Measurements from ENCODE around the gene B4GALT6.

DNA sequence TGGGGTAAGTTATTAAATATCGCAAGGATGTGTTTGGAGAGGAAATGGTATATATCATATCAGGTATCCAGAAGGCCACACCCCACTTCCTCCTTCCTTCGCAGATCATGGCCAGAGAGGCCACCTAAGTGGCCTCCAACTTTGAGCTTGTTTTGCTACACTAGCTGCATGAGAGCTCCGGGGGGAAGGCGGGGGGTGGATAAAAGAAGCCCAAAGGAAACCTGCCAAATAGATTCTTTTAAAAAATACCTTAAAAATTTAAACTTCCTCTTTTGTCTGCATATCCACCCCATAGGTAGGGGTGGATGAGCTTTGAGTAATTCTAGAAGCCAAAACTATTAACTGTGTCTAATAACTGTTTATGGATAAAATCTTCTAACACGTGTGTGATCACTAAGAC is 98.4 kb downstream of the B4GALT6 start:
- no peak for TF ChIP-seq EZH2 (IDR thresholded peaks at IDR 0.05; ENCODE audit: low read length)
- TF ChIP-seq, protein P1, sequence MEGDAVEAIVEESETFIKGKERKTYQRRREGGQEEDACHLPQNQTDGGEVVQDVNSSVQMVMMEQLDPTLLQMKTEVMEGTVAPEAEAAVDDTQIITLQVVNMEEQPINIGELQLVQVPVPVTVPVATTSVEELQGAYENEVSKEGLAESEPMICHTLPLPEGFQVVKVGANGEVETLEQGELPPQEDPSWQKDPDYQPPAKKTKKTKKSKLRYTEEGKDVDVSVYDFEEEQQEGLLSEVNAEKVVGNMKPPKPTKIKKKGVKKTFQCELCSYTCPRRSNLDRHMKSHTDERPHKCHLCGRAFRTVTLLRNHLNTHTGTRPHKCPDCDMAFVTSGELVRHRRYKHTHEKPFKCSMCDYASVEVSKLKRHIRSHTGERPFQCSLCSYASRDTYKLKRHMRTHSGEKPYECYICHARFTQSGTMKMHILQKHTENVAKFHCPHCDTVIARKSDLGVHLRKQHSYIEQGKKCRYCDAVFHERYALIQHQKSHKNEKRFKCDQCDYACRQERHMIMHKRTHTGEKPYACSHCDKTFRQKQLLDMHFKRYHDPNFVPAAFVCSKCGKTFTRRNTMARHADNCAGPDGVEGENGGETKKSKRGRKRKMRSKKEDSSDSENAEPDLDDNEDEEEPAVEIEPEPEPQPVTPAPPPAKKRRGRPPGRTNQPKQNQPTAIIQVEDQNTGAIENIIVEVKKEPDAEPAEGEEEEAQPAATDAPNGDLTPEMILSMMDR (optimal IDR thresholded peaks at IDR 0.05 in 1 of 3, IDR thresholded peaks at IDR 0.05 in 1 of 3, conservative IDR thresholded peaks at IDR 0.05 in 1 of 3; ENCODE audit: extremely low read depth in 1 of 3, insufficient read depth in 2 of 3, low read length in 3 of 3), result no peak

Measured in keratinocyte (primary cell).